Upper lobe of left lung (tissue), 4 donors: ENCODE measurements around the gene KLHL26.
"Not testable (repeated sequence)": the region's sequence is repeated elsewhere in the genome, so short reads cannot be mapped to it uniquely, and the experiment has no call there.

Experiments used
- CTCF ChIP-seq, 6 experiments: fragments of 450-650 bp in 4 of 6; fragments of 200-600 bp in 2 of 6; sonication (generic) in 2 of 6; IDR thresholded peaks; one replicate each; pipeline ENCODE4 v1.5.1; 2016 to 2019; ENCODE audit warnings: antibody characterized with exemption in 6 of 6
- POLR2A ChIP-seq, 4 donors: fragments of 450-650 bp; IDR thresholded peaks; one replicate each; pipeline ENCODE4 v1.5.1; 2016 to 2017; ENCODE audit warnings: antibody characterized with exemption in 4 of 4, mild to moderate bottlenecking in 2 of 4

- not testable (repeated sequence) for TF ChIP-seq CTCF, POLR2A (IDR thresholded peaks at IDR 0.05)
Observed at GRCh38 chr19:18592732-18593131, 44.1 kb upstream of the KLHL26 start.
